PC-9 (cell line): Measurements from ENCODE around the gene ACTR1B.

ENCODE experiments used
- CTCF ChIP-seq: fragments of 200-600 bp; sonication (generic); conservative IDR thresholded peaks from 2 replicates; pipeline ENCODE4 v1.6.1; 2017; ENCODE audit warnings: mixed run types, antibody characterized with exemption, mild to moderate bottlenecking, moderate library complexity
- EZH2 ChIP-seq: fragments of 200-600 bp; sonication (generic); IDR thresholded peaks from 2 replicates; pipeline ENCODE4 v1.8.0; 2017; ENCODE audit warnings: antibody characterized with exemption, low read depth

GRCh38 chr2:97670471-97670870, 6.6 kb upstream of the ACTR1B start:
- TF ChIP-seq CTCF (no peak), EZH2 (no peak)
